ENCODE results near the gene KCNH2.

GRCh38 chr7:151014950-151015349 lies 36.8 kb upstream of the KCNH2 start:
- TF ChIP-seq CTCF (IDR thresholded peaks at IDR 0.05): no peak
- no peak for TF ChIP-seq EP300 (IDR thresholded peaks at IDR 0.05)
